Muscle of leg (tissue), 11 donors: ENCODE data around the gene CEP112. TPM values are rescaled to one million over a fixed set of nuclear protein-coding genes. Genes with fewer than 3 reads are reported as not detected.
"Not testable (repeated sequence)": the region's sequence is repeated elsewhere in the genome, so short reads cannot be mapped to it uniquely, and the experiment has no call there.

Experiments
- DNase-seq: peaks from one replicate; pipeline ENCODE4 v3.0.0; 2013
- H3K27ac ChIP-seq: one replicate; pipeline ENCODE4 v1.5.1; 2013; ENCODE audit warnings: mild to moderate bottlenecking, low read length, control low read depth
- H3K27me3 ChIP-seq: one replicate; pipeline ENCODE4 v1.6.1; 2013; ENCODE audit warnings: low read length; ENCODE audit not compliant: control insufficient read depth, insufficient read depth
- H3K36me3 ChIP-seq: one replicate; pipeline ENCODE4 v1.6.1; 2013; ENCODE audit warnings: low read length; ENCODE audit not compliant: control insufficient read depth, insufficient read depth
- H3K4me1 ChIP-seq: one replicate; pipeline ENCODE4 v1.6.1; 2013; ENCODE audit warnings: low read length; ENCODE audit not compliant: control insufficient read depth, insufficient read depth
- H3K4me3 ChIP-seq: one replicate; pipeline ENCODE4 v1.5.1; 2013; ENCODE audit warnings: low read length, control low read depth
- H3K9me3 ChIP-seq: replicated peaks from 2 replicates; pipeline ENCODE4 v1.6.1; 2013; ENCODE audit warnings: low read depth, low read length; ENCODE audit not compliant: control insufficient read depth
- WGBS: methylation state at CpG from one replicate; pipeline ENCODE4 v1.1.5; 2013; ENCODE audit warnings: missing lambda C conversion rate; ENCODE audit not compliant: insufficient coverage; 5-methylcytosine and 5-hydroxymethylcytosine counted together
- polyA plus RNA-seq, 8 donors: library from polyadenylated mRNA; unstranded; fragments of 120-200 nt; gene quantifications; one replicate each; pipeline versions ENCODE4 v1.2.1 to v1.2.3, GENCODE V29; 2013; ENCODE audit warnings: inconsistent platforms in 1 of 8, low replicate concordance in 1 of 8; ENCODE audit not compliant: insufficient read length in 8 of 8, insufficient read depth in 1 of 8
- total RNA-seq: library from RNA; stranded (reverse); fragments of 120-200 nt; gene quantifications from one replicate; pipeline ENCODE4 v1.2.4, GENCODE V29; 2013

Gene CEP112
- total and polyA plus RNA-seq, 9 donors = 11.4 to 19.0 (median 14.8) TPM

DNA sequence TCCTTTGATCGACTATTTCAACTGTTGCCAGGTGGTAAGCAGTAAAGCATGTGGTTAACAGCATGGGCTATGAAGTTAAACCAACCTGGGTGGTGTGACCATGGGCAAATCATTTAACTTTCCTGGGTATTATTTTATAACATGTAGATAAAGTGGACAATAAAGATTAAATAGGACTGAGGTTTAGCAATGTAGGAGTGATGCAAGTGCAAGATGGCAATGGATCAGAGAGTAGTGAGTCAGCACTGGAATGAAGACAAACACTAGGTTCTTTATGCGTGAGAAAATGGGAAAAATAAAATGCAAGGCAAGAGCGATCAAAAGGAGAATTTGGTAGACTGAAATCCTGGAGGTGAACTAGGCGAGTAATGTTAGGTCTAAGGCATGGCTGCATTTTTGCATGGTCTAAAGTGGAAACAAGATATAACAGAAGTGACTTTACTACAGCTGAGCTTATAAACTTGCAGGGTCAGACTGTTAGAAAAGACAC, 408.0 kb downstream of the CEP112 start:
- no peaks in the 10 kb centered on the region for H3K4me1 ChIP-seq
- no peaks in the 10 kb centered on the region for H3K9me3 ChIP-seq
- no peaks in the 10 kb centered on the region for H3K36me3 ChIP-seq
- DNase-seq = no peak
- no peak overlapping the region for H3K27ac ChIP-seq
- no peak overlapping the region for H3K4me3 ChIP-seq
- no peaks in the 10 kb centered on the region for H3K27me3 ChIP-seq
- 81% methylated on average over 3 of the region's 4 CpGs for WGBS

DNA sequence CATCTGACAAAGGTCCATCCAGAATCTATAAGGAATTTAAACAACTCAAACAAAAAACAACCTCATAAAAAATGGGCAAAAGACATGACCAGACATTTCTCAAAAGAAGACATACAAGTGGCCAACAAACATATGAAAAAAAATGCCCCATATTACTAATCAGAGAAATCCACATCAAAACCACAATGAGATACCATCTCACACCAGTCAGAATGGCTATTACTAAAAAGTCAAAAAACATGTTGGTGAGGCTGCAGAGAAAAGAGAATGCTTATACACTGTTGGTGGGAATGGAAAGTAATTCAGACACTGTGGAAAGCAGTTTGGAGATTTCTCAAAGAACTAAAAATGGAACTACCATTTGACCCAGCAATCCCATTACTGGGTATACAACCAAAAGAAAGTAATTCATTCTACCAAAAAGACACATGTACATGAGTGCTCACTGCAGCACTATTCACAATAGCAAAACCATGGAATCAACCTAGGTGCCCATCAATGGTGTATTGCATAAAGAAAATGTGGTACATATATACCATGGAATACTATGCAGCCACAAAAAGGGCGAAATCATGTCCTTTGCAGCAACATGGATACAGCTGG, 409.7 kb downstream of the CEP112 start:
- H3K4me1 ChIP-seq, DNase-seq, H3K9me3 ChIP-seq, H3K27me3 ChIP-seq, H3K36me3 ChIP-seq, H3K27ac ChIP-seq, H3K4me3 ChIP-seq: not testable (repeated sequence)
- WGBS = no CpG with 5 or more reads among the region's 1 CpG

DNA sequence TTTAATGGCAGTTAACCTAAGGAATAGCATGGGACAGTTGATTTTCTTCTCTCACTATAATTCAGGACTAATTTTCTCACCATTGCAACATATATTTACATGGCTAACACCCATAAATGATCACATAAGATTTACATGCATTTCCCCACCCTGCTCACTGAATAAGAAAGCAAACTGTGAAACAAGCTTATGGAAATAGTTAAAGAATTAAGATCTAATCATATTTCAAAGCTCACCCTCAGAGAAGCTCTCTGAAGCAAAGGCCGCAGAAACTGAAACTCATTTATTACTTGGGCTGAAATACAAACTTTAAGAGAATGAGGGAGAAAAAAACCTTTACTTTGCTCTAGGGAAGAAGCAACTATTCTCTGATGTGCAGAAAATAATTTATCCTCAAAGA, 411.8 kb downstream of the CEP112 start:
- no peaks in the 10 kb centered on the region for H3K9me3 ChIP-seq
- WGBS = no CpG with 5 or more reads among the region's 1 CpG
- H3K4me1 ChIP-seq = no peaks in the 10 kb centered on the region
- no peaks in the 10 kb centered on the region for H3K27me3 ChIP-seq
- no peak overlapping the region for H3K4me3 ChIP-seq
- H3K36me3 ChIP-seq = no peaks in the 10 kb centered on the region
- H3K27ac ChIP-seq = no peak overlapping the region
- no peak for DNase-seq

DNA sequence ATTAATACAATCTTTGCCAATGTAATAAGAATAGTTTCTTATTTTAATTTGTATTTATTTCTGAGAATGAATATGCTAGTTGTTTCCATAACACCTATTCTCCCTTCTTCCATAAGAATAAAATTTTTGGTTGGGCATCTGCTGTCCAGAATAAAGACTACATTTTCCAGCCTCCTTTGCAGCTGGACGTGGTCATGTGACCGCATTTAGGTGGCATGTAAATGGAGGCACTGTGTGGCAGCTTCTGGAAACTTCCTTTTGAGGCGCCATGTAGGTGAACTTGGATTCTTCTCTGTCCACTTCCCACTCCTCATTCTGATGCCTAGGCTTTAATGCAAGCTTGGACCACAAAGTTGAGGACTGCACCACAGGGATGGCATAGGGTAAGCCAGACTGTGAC, 415.0 kb downstream of the CEP112 start:
- no peaks in the 10 kb centered on the region for H3K27me3 ChIP-seq
- no CpG with 5 or more reads among the region's 3 CpGs for WGBS
- no peaks in the 10 kb centered on the region for H3K9me3 ChIP-seq
- H3K4me3 ChIP-seq = no peak overlapping the region
- H3K4me1 ChIP-seq = no peaks in the 10 kb centered on the region
- DNase-seq = no peak
- no peak overlapping the region for H3K27ac ChIP-seq
- H3K36me3 ChIP-seq = no peaks in the 10 kb centered on the region

DNA sequence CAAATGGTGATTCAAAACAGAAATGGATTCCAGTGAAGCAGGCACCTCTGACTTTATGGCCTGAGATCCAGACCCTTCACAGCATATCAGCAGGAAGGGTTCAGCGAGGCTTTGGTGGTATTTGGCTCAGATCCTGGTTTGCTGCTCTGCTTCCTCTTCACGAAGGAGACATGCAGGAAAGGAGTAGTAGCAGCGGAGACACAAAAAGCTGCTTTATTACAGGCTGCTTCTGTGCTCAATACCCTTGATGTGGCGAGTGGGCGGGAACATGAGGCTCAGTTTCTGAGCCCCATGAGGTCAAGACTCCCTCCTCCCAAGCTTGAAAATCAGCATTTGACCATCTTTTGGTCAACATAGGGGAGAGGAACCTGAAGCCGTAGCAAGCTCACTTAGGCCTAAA, 417.1 kb downstream of the CEP112 start:
- Histone ChIP-seq H3K27ac (no peak overlapping the region), H3K27me3 (no peaks in the 10 kb centered on the region), H3K4me3 (no peak overlapping the region), H3K9me3 (no peaks in the 10 kb centered on the region), H3K4me1 (no peaks in the 10 kb centered on the region), H3K36me3 (no peaks in the 10 kb centered on the region)
- no peak for DNase-seq
- 71% methylated on average over 5 of the region's 6 CpGs for WGBS

DNA sequence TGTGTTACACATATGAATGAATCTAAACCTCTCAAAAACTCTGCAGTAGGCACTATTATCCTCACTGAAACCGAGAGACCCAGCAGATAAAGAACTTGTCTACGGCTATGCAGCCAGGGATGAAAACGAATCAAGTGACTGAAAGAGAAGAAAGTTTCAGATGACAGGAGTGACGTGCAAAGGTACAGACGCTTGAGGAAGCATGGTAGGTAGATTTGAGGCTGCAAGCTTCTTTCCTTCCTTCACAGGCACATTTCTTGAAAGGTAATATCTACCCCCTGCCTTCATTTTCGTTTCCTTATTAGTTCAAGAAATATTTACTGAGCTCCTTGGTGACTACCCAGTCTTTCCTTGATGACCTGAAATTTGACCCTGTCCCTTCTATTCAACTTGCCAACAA, 418.9 kb downstream of the CEP112 start:
- Histone ChIP-seq H3K27me3 (no peaks in the 10 kb centered on the region), H3K4me3 (no peak overlapping the region), H3K9me3 (no peaks in the 10 kb centered on the region), H3K4me1 (no peaks in the 10 kb centered on the region), H3K36me3 (no peaks in the 10 kb centered on the region), H3K27ac (no peak overlapping the region)
- WGBS = no CpG with 5 or more reads among the region's 6 CpGs
- no peak for DNase-seq

DNA sequence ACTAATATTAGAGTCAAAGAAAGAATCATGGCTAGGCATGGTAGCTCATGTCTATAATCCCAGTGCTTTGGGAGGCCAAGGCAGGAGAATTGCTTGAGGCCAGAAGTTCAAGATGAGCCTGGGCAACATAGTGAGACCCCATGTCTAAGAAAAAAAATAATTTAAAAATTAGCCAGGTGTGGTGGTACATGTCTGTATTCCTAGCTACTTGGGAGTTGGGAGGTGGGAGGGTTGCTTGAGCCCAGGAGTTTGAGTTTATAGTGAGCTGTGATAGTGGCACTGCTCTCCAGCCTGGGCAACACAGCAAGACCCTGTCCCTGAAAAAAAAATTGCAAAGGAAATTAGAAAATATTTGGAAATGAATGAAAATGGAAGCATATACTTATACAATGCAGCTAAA, 420.2 kb downstream of the CEP112 start:
- no peaks in the 10 kb centered on the region for H3K4me1 ChIP-seq
- H3K27ac ChIP-seq = no peak overlapping the region
- H3K27me3 ChIP-seq = no peaks in the 10 kb centered on the region
- H3K4me3 ChIP-seq = no peak overlapping the region
- H3K9me3 ChIP-seq = no peaks in the 10 kb centered on the region
- no peak for DNase-seq
- no peaks in the 10 kb centered on the region for H3K36me3 ChIP-seq

DNA sequence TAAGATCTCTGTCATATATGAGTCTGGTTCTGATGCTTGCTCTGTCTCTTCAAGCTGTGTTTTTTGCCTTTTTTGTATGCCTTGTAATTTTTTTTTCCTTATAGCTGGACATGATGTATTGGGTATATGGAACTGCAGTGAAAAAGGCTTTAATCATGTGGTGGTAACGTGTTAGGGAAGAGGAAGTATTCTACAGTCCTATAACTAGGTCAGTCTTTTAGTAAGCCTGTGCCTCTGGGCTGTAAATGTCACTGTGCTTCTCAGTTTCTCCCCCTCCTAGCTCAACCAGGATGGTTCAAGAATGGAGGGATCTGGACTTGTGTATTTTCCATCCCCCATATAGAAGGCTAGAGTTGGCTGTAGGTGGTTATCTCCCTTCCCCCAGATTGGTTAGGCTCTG, 428.1 kb downstream of the CEP112 start:
- H3K27ac ChIP-seq = no peak overlapping the region
- H3K4me1 ChIP-seq = no peaks in the 10 kb centered on the region
- no peaks in the 10 kb centered on the region for H3K36me3 ChIP-seq
- WGBS = no CpG with 5 or more reads among the region's 1 CpG
- no peaks in the 10 kb centered on the region for H3K27me3 ChIP-seq
- no peak overlapping the region for H3K4me3 ChIP-seq
- peaks cover 2% of the 10 kb centered on the region for H3K9me3 ChIP-seq
- DNase-seq = no peak

DNA sequence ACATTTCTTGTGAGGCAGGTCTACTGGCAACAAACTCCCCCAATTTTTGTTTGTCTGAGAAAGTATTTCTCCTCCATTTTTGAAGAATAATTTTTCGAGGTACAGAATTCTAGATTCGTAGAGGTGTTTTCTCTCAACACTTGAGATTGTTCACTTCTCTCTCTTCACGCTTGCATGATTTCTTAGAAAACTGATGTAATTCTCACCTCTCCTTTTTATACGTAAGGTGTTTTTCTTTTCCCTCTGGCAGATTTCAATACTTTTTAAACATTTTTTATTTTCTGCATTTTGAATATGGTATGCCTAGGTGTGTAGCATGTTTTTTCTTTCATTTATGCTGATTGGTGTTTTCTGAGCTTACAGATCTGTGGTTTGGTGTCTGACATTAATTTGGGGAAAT, 429.0 kb downstream of the CEP112 start:
- no peaks in the 10 kb centered on the region for H3K4me1 ChIP-seq
- WGBS = no CpG with 5 or more reads among the region's 4 CpGs
- H3K27ac ChIP-seq = no peak overlapping the region
- DNase-seq = no peak
- H3K4me3 ChIP-seq = no peak overlapping the region
- peaks cover 2% of the 10 kb centered on the region for H3K9me3 ChIP-seq
- no peaks in the 10 kb centered on the region for H3K36me3 ChIP-seq
- H3K27me3 ChIP-seq = no peaks in the 10 kb centered on the region

DNA sequence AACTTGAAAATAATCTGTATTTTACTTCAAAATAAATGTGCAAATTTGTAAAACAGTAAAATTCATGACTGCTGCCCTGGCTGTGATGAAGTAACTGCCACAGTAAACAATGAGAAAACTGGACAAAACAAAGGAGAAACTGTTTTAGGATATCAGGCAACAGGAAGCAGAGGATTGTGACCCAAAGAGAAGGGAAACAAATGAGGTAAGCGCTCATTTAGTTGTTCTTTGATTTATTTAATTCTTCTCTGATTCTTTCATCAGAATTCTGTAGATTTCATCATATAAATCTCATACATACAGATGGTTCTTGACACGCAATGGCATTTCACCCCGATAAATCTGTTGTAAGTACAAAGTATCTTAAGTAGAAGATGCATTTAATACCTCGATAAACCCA, 432.4 kb downstream of the CEP112 start:
- Histone ChIP-seq H3K4me3 (no peak overlapping the region), H3K27ac (no peak overlapping the region), H3K9me3 (no peaks in the 10 kb centered on the region), H3K36me3 (no peaks in the 10 kb centered on the region), H3K27me3 (no peaks in the 10 kb centered on the region), H3K4me1 (no peaks in the 10 kb centered on the region)
- WGBS = no CpG with 5 or more reads among the region's 4 CpGs
- DNase-seq = no peak

DNA sequence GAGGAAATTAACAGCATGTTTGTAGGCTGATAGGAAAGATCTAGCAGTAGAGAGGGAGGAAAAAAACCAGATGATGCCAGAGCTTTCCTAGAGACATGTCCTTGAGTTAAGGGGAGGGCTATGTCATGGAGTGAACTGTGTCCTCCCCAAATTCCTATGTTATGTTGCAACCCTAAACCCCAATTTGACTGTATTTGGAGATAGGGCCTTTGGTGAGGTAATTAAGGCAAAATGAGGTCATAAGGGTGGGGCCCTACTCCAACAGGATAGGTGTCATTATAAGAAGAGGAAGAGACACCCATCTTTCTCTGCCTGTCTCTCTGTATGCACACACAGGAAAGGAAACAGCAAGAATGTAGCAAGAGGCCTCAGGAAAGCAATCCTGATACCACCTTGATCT, 435.2 kb downstream of the CEP112 start:
- no peak for DNase-seq
- Histone ChIP-seq H3K27me3 (no peaks in the 10 kb centered on the region), H3K9me3 (no peaks in the 10 kb centered on the region), H3K4me3 (no peak overlapping the region), H3K36me3 (no peaks in the 10 kb centered on the region), H3K4me1 (no peaks in the 10 kb centered on the region), H3K27ac (no peak overlapping the region)
